ENCODE results near the gene SLC39A2.

- TF ChIP-seq POLR2A (IDR thresholded peaks at IDR 0.05; ENCODE audit: borderline replicate concordance, extremely low read depth, insufficient read depth, insufficient read length) (no peak), CTCF (IDR thresholded peaks at IDR 0.05 in 2 of 3, conservative IDR thresholded peaks at IDR 0.05 in 1 of 3; ENCODE audit: borderline replicate concordance in 1 of 3, insufficient read depth in 1 of 3, low read depth in 2 of 3, low read length in 2 of 3) (no peak)
Measured at GRCh38 chr14:21023817-21024584, 24.9 kb downstream of the SLC39A2 start.
